Astrocyte (in vitro differentiated cells and primary cell): Measurements from ENCODE around the gene MATN1.

Source experiments
- EZH2 ChIP-seq: IDR thresholded peaks from 2 replicates; pipeline ENCODE4 v1.6.1; 2012; ENCODE audit warnings: mild to moderate bottlenecking, low read length, inconsistent platforms; ENCODE audit not compliant: insufficient read depth
- TF ChIP-seq, protein P1 (sequence below): IDR thresholded peaks from 2 replicates; pipeline ENCODE4 v1.5.1; 2011; ENCODE audit warnings: low read depth, mild to moderate bottlenecking, inconsistent platforms, low read length, moderate library complexity; ENCODE audit not compliant: insufficient read depth

DNA sequence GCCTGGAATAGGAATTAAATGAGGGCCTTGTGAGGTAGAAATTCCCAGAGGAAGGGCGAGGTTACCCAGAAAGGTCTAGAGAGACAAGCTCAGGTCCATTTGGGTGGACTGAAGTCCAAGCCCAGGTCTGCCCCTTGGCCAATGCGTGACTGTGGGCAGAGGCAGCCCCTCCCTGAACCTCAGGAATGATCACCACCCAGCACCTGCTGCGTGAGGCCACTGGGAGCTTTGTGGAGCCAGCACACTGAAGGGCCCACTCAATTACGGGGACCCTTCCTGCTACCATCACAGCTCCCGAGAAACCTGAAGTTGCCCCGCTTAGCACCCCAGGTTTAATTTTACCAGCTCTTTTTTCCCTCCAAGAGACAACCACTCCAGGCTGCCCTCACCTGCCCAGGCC, 6.5 kb upstream of the MATN1 start:
- TF ChIP-seq, protein P1, sequence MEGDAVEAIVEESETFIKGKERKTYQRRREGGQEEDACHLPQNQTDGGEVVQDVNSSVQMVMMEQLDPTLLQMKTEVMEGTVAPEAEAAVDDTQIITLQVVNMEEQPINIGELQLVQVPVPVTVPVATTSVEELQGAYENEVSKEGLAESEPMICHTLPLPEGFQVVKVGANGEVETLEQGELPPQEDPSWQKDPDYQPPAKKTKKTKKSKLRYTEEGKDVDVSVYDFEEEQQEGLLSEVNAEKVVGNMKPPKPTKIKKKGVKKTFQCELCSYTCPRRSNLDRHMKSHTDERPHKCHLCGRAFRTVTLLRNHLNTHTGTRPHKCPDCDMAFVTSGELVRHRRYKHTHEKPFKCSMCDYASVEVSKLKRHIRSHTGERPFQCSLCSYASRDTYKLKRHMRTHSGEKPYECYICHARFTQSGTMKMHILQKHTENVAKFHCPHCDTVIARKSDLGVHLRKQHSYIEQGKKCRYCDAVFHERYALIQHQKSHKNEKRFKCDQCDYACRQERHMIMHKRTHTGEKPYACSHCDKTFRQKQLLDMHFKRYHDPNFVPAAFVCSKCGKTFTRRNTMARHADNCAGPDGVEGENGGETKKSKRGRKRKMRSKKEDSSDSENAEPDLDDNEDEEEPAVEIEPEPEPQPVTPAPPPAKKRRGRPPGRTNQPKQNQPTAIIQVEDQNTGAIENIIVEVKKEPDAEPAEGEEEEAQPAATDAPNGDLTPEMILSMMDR, result no peak
- no peak for TF ChIP-seq EZH2
